Endodermal cell (in vitro differentiated cells): ENCODE data around the gene ZNF423. TPM values are rescaled to one million over a fixed set of nuclear protein-coding genes. Genes with fewer than 3 reads are reported as not detected.

Experiments
- DNase-seq: peaks from one replicate; pipeline ENCODE4 v3.0.0-alpha.2; 2017
- H3K27ac ChIP-seq: 2 replicates; pipeline ENCODE4 v1.5.1; 2013; ENCODE audit warnings: mild to moderate bottlenecking, low read depth, low read length, moderate library complexity
- H3K27me3 ChIP-seq: 2 replicates; pipeline ENCODE4 v1.6.1; 2013; ENCODE audit warnings: mild to moderate bottlenecking, low read length, moderate library complexity; ENCODE audit not compliant: insufficient read depth, control insufficient read depth, poor library complexity, severe bottlenecking
- H3K36me3 ChIP-seq: 2 replicates; pipeline ENCODE4 v1.7.0; 2013; ENCODE audit warnings: mild to moderate bottlenecking, low read length, moderate library complexity; ENCODE audit not compliant: control insufficient read depth, insufficient read depth
- H3K4me1 ChIP-seq: one replicate; pipeline ENCODE4 v1.7.0; 2013; ENCODE audit warnings: low read length; ENCODE audit not compliant: control insufficient read depth, insufficient read depth
- H3K4me3 ChIP-seq: 2 replicates; pipeline ENCODE4 v1.5.1; 2013; ENCODE audit warnings: mild to moderate bottlenecking, low read length, moderate library complexity
- H3K9ac ChIP-seq: 2 replicates; pipeline ENCODE4 v1.6.1; 2013; ENCODE audit warnings: mild to moderate bottlenecking, low read length, moderate library complexity; ENCODE audit not compliant: poor library complexity, severe bottlenecking; ENCODE audit errors: extremely low read depth
- H3K9me3 ChIP-seq: 2 replicates; pipeline ENCODE4 v1.6.1; 2013; ENCODE audit warnings: mild to moderate bottlenecking, low read length, moderate library complexity; ENCODE audit not compliant: control insufficient read depth
- H3K27ac Mint-ChIP-seq: 2 replicates; pipeline ENCODE4 v1.8.0; 2020; ENCODE audit warnings: mixed read lengths
- H3K27me3 Mint-ChIP-seq: 2 replicates; pipeline ENCODE4 v1.8.0; 2021; ENCODE audit warnings: mild to moderate bottlenecking, mixed read lengths; ENCODE audit not compliant: insufficient read depth
- H3K36me3 Mint-ChIP-seq: 2 replicates; pipeline ENCODE4 v1.8.0; 2020; ENCODE audit warnings: low read depth, mixed read lengths
- H3K4me1 Mint-ChIP-seq: 2 replicates; pipeline ENCODE4 v1.8.0; 2020; ENCODE audit warnings: mixed read lengths
- H3K4me3 Mint-ChIP-seq: 2 replicates; pipeline ENCODE4 v1.8.0; 2020; ENCODE audit warnings: mild to moderate bottlenecking, moderate library complexity, mixed read lengths
- H3K9me3 Mint-ChIP-seq: 2 replicates; pipeline ENCODE4 v1.8.0; 2020; ENCODE audit warnings: mild to moderate bottlenecking, mixed read lengths
- CTCF ChIP-seq: fragments of 200-600 bp; sonication (generic); conservative IDR thresholded peaks from 2 replicates; pipeline ENCODE4 v1.5.0; 2021; ENCODE audit warnings: antibody characterized with exemption, mild to moderate bottlenecking
- WGBS, 2 experiments: methylation state at CpG; one replicate each; pipeline versions ENCODE4 v1.1.5 to v1.1.7; 2013; ENCODE audit warnings: missing lambda C conversion rate in 2 of 2, mixed read lengths in 1 of 2; ENCODE audit not compliant: insufficient coverage in 1 of 2, insufficient read length in 1 of 2; 5-methylcytosine and 5-hydroxymethylcytosine counted together
- total RNA-seq, 2 donors: library from RNA; stranded (reverse); fragmentation: NEBNext Ultra II Directional in 1 of 2; extraction: Animal tissue kit (Norgen Biotek cat#: 25700) in 1 of 2; gene quantifications; 2 replicates in 1 of 2; 3 replicates in 1 of 2; pipeline ENCODE4 v1.2.1, GENCODE V29; 2021

ZNF423 gene
- total RNA-seq, 2 donors from 2014 or later: 30.3 to 41.9 TPM

- H3K36me3 Mint-ChIP-seq: no peaks in the 10 kb centered on the region
- Histone ChIP-seq H3K36me3 (no peaks in the 10 kb centered on the region), H3K9me3 (no peaks in the 10 kb centered on the region), H3K4me3 (no peak overlapping the region), H3K27me3 (no peaks in the 10 kb centered on the region), H3K9ac (no peak overlapping the region), H3K27ac (no peak overlapping the region), H3K4me1 (peaks cover 7% of the 10 kb centered on the region)
- no peaks in the 10 kb centered on the region for H3K9me3 Mint-ChIP-seq
- no peak for DNase-seq
- peaks cover 26% of the 10 kb centered on the region for H3K4me1 Mint-ChIP-seq
- 67 to 89% methylated on average over 1 to 11 of the region's 11 CpGs for WGBS, 2 experiments
- no peak overlapping the region for H3K27ac Mint-ChIP-seq
- H3K4me3 Mint-ChIP-seq: no peak overlapping the region
- H3K27me3 Mint-ChIP-seq: no peaks in the 10 kb centered on the region
- TF ChIP-seq CTCF: no peak
Measured at GRCh38 chr16:49530427-49530970, 325.4 kb downstream of the ZNF423 start.

- H3K27ac ChIP-seq: no peak overlapping the region
- Mint-ChIP-seq H3K4me1 (peaks cover 26% of the 10 kb centered on the region), H3K27me3 (no peaks in the 10 kb centered on the region), H3K36me3 (no peaks in the 10 kb centered on the region), H3K4me3 (no peak overlapping the region), H3K27ac (no peak overlapping the region), H3K9me3 (no peaks in the 10 kb centered on the region)
- no peak for DNase-seq
- no peaks in the 10 kb centered on the region for H3K36me3 ChIP-seq
- H3K9me3 ChIP-seq: no peaks in the 10 kb centered on the region
- WGBS, 2 experiments: 87 to 90% methylated on average over 6 to 14 of the region's 14 CpGs
- peaks cover 7% of the 10 kb centered on the region for H3K4me1 ChIP-seq
- H3K9ac ChIP-seq: no peak overlapping the region
- TF ChIP-seq CTCF: no peak
- H3K4me3 ChIP-seq: no peak overlapping the region
- H3K27me3 ChIP-seq: no peaks in the 10 kb centered on the region
Measured at GRCh38 chr16:49529411-49530045, 326.4 kb downstream of the ZNF423 start.

GRCh38 chr16:49528866-49529288 is 327.0 kb downstream of the ZNF423 start:
- DNase-seq: no peak
- Mint-ChIP-seq H3K27ac (no peak overlapping the region), H3K9me3 (no peaks in the 10 kb centered on the region), H3K36me3 (no peaks in the 10 kb centered on the region), H3K4me3 (no peak overlapping the region), H3K4me1 (peaks cover 26% of the 10 kb centered on the region), H3K27me3 (no peaks in the 10 kb centered on the region)
- Histone ChIP-seq H3K27ac (peak overlapping the region; percentile 81), H3K4me3 (no peak overlapping the region), H3K9me3 (no peaks in the 10 kb centered on the region), H3K36me3 (no peaks in the 10 kb centered on the region), H3K27me3 (no peaks in the 10 kb centered on the region), H3K4me1 (peaks cover 7% of the 10 kb centered on the region), H3K9ac (no peak overlapping the region)
- WGBS, 2 experiments: 72 to 83% methylated on average over 9 to 12 of the region's 13 CpGs
- no peak for TF ChIP-seq CTCF
